Keratinocyte (primary cell): ENCODE results near the gene DMD.

Source experiments
- EZH2 ChIP-seq: IDR thresholded peaks from one replicate; pipeline ENCODE4 v1.6.1; 2012; ENCODE audit warnings: inconsistent platforms, mild to moderate bottlenecking, low read length, moderate library complexity
- TF ChIP-seq, protein P1 (sequence below), 3 experiments: IDR thresholded peaks in 1 of 3; conservative IDR thresholded peaks in 1 of 3; optimal IDR thresholded peaks in 1 of 3; 2 replicates in 2 of 3; 3 replicates in 1 of 3; pipeline versions ENCODE3 to v1.5.1; 2011; ENCODE audit warnings: low read length in 3 of 3, mild to moderate bottlenecking in 3 of 3, moderate library complexity in 2 of 3, control low read depth in 1 of 3, inconsistent platforms in 1 of 3; ENCODE audit not compliant: insufficient read depth in 2 of 3; ENCODE audit errors: extremely low read depth in 1 of 3

DNA sequence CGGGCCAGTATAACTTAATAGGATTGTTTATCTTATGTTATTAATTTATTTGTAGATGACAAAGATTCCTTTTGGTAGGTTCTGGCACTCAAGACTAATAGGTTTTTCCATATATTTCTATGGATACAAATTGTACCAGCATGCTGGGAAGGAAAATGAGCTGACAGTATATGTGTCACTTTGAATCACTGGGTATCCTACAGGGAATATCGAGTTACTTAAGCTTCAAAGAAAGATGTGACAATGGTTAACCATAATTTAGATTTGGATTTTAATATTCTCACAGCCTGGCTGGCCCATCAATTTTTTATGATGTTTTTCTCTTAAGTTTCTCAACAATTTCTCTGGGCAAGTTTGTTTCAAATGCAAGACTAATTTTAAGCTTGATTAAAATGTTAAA is 1640.7 kb downstream of the DMD start:
- TF ChIP-seq, protein P1, sequence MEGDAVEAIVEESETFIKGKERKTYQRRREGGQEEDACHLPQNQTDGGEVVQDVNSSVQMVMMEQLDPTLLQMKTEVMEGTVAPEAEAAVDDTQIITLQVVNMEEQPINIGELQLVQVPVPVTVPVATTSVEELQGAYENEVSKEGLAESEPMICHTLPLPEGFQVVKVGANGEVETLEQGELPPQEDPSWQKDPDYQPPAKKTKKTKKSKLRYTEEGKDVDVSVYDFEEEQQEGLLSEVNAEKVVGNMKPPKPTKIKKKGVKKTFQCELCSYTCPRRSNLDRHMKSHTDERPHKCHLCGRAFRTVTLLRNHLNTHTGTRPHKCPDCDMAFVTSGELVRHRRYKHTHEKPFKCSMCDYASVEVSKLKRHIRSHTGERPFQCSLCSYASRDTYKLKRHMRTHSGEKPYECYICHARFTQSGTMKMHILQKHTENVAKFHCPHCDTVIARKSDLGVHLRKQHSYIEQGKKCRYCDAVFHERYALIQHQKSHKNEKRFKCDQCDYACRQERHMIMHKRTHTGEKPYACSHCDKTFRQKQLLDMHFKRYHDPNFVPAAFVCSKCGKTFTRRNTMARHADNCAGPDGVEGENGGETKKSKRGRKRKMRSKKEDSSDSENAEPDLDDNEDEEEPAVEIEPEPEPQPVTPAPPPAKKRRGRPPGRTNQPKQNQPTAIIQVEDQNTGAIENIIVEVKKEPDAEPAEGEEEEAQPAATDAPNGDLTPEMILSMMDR (optimal IDR thresholded peaks at IDR 0.05 in 1 of 3, IDR thresholded peaks at IDR 0.05 in 1 of 3, conservative IDR thresholded peaks at IDR 0.05 in 1 of 3; ENCODE audit: extremely low read depth in 1 of 3, insufficient read depth in 2 of 3, low read length in 3 of 3): no peak
- no peak for TF ChIP-seq EZH2
